ENCODE data around the gene HINFP.
"Not testable (repeated sequence)": the region's sequence is repeated elsewhere in the genome, so short reads cannot be mapped to it uniquely, and the experiment has no call there.

DNA sequence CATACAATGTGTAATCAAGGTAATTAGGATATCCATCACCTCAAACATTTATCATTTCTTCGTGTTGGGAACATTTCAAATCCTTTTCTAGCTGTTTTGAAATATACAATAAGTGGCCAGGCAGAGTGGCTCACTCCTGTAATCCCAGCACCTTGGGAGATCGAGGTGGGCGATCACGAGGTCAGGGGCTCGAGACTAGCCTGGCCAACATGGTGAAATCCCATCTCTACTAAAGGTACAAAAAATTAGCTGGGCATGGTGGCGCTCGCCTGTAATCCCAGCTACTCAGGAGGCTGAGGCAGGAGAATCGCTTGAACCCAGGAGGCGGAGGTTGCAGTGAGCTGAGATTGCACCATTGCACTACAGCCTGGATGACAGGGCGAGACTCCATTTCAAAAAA lies 17.9 kb downstream of the HINFP start:
- TF ChIP-seq POLR2A (IDR thresholded peaks at IDR 0.05; ENCODE audit: low read depth, low read length); POLR2AphosphoS5 (IDR thresholded peaks at IDR 0.05; ENCODE audit: low read depth, low read length); TAF1 (IDR thresholded peaks at IDR 0.05; ENCODE audit: borderline replicate concordance, low read depth, low read length): not testable (repeated sequence)
